Epithelial cell of proximal tubule (primary cell): ENCODE data around the gene FCHSD2. TPM values are rescaled to one million over a fixed set of nuclear protein-coding genes. Genes with fewer than 3 reads are reported as not detected.
"Not testable (repeated sequence)": the region's sequence is repeated elsewhere in the genome, so short reads cannot be mapped to it uniquely, and the experiment has no call there.

Experiments used
- DNase-seq: peaks from one replicate; pipeline ENCODE4 v3.0.0-alpha.2; 2011; ENCODE audit warnings: low read depth
- H3K4me3 ChIP-seq: 2 replicates; pipeline ENCODE4 v1.5.1; 2011; ENCODE audit warnings: low read depth, mild to moderate bottlenecking, low read length
- CTCF ChIP-seq: conservative IDR thresholded peaks from 2 replicates; pipeline ENCODE4 v1.5.1; 2012; ENCODE audit warnings: low read depth, mild to moderate bottlenecking, low read length
- total RNA-seq: library from RNA; depleted of rRNA; stranded (reverse); fragments of >200 nt; gene quantifications from 2 replicates; pipeline ENCODE4 v1.2.3, GENCODE V29; 2015

FCHSD2 gene
- total RNA-seq, 1 donor from 2014 or later = 8.8 TPM

DNA sequence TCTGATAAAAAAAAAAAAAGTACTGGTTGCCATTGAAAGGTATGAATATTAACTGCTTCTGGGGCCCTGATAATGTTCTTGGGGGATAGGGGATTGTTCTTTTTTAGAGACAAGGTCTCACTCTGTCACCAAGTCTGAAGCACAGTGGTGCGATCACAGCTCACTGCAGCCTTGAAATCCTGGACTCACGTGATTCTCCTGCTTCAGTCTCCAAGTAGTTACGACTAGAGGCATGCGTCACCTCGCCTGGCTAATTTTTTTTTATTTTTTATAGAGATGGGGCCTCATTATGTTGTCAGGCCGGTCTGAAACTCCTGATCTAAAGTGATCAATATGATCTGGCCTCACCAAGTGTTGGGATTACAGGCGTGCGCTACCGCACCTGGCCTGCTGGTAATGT is 63.5 kb downstream of the FCHSD2 start:
- no peak for DNase-seq
- no peak for TF ChIP-seq CTCF
- H3K4me3 ChIP-seq = no peak overlapping the region

DNA sequence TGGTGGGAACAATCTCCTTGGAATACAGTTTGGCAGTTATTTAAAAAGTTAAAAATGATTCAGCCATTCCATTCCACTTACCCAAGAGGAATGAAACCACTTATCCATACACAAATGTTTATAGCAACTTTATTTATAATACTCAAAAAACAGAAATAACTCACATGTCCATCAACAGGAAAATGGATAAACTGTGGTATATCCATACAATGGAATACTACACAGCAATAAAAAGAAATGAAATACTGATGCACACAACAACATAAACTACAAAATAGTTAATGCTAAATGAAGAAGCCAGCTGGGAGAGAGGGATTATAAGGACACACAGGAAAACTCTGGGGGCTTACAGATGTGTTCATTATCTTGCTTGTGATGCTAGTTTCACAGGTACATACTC is 64.7 kb downstream of the FCHSD2 start:
- no peak for DNase-seq
- no peak overlapping the region for H3K4me3 ChIP-seq
- no peak for TF ChIP-seq CTCF

GRCh38 chr11:73074319-73074718 is 67.8 kb downstream of the FCHSD2 start:
- H3K4me3 ChIP-seq = no peak overlapping the region
- no peak for TF ChIP-seq CTCF
- no peak for DNase-seq

DNA sequence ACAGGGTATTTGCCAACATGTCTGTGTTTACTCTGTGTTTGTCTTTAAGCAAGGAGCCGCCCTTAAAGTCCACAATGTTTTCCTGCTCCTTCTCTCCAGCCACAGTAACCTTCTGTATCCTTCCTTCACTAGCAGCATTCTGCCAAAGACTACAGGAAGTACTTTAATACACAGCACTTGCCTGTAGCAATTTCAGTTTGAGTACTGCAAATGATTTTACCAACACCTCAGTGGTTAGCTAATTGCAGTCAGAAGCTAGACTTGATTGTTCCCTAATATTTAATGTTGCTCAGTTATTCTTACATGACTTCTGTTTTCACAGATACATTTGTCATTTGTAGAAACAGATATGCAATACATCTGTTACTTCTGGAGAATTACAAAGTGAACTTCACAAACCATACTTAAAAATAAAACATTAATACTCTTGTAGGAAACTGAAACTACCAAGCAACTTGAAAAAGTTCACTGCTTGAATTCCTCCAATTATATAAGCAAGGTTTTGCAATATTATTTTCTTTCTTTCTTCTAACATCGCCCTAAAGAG is 69.1 kb downstream of the FCHSD2 start:
- no peak overlapping the region for H3K4me3 ChIP-seq
- TF ChIP-seq CTCF = no peak
- DNase-seq = no peak

DNA sequence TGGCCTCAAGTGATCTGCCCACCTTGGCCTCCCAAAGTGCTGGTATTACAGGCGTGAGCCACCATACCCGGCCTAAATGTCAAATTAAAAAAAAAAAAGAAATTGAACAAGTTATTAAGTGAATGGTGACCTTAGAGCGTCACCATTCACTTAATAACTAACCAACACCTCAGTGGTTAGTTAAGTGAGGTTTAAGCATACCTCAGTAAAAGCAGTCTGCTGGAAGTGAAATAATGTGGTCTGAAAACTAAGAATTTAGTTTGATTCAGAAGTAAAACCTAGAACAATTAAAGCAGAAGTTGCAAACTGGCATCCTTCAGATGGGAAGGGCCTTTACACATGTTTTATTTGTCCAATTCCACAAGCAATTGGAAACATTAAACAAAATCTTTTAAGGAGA is 71.5 kb downstream of the FCHSD2 start:
- DNase-seq = no peak
- H3K4me3 ChIP-seq = no peak overlapping the region
- TF ChIP-seq CTCF = no peak

- not testable (repeated sequence) for H3K4me3 ChIP-seq, DNase-seq
Measured at GRCh38 chr11:73061857-73062424, 80.2 kb downstream of the FCHSD2 start.

GRCh38 chr11:73061434-73061833 is 80.7 kb downstream of the FCHSD2 start:
- H3K4me3 ChIP-seq, DNase-seq: not testable (repeated sequence)

GRCh38 chr11:73059915-73060314 is 82.2 kb downstream of the FCHSD2 start:
- DNase-seq = no peak
- TF ChIP-seq CTCF = no peak

More at GRCh38 chr11:73059915-73060314, 82.2 kb downstream of the FCHSD2 start:
- H3K4me3 ChIP-seq = no peak overlapping the region
